Measurements from ENCODE around the gene MARCHF10.

The MARCHF10 gene

GRCh38 chr17:62821189-62822079 lies 13.3 kb upstream of the MARCHF10 start:
- DNase-seq (ENCODE audit: low read depth, low spot score) = no peak

DNA sequence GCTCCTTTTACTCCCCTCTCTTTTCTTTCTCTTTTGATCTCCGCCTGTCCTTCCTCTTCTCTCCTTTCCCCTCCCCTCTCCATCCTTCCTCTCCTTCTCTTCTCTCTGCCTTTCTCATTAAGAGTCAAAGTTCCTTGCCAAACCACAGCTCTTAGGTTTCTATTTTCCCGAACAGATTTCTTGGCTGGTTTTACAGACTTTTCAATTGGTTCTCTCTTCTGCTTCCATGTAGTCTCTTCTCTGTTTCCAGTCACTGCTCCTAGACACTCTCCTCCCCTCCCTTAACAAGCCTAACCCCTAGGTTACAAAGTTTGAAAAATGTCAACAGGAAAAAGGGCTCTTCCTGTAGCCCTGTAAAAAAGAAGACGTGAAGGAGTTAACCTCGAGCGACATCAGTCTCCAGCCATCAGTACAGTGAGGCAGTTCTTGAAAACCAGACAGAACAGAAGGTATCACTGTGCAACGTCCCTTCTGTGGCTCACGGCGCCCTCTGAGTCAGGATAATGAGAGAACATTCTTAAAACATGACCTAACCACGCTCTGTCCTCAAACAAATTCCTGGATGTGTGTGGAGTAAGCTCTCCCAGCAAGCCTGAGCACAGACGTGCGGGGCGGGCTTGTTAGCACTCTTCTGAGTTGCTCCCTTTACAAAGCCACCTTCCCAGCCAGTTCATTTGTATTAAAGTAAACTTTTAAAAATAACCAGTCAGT lies 11.6 kb upstream of the MARCHF10 start:
- DNase-seq (ENCODE audit: low read depth, low spot score) = no peak

GRCh38 chr17:62818526-62818925 lies 10.4 kb upstream of the MARCHF10 start:
- no peak for DNase-seq (ENCODE audit: low read depth, low spot score)

DNA sequence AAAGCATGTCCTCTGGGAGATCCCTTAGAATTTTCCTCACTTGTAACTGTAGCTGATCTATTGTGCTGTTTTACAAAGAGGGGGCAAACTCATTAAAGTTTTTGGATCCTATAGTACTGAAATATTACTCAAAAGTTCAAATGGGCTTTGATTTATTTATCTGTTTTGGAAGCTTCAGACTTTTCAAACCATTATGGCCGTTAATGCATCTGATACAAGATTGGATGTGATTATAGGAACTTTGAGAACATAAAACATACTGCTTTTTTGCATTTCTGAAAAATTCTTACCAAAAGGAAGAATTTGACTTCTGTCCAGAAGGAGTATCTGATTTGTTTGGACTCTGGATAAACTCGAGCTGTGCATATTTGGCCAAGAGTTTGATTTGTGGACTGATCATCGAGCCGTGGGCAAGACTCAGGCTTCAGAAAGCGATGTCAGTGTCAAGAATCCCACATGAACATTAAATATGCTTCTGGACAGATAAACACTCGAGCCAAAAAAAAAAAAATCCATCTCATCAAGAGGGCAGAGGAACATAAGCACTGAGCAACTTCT lies 8.2 kb upstream of the MARCHF10 start:
- no peak for DNase-seq (ENCODE audit: low read depth, low spot score)

DNA sequence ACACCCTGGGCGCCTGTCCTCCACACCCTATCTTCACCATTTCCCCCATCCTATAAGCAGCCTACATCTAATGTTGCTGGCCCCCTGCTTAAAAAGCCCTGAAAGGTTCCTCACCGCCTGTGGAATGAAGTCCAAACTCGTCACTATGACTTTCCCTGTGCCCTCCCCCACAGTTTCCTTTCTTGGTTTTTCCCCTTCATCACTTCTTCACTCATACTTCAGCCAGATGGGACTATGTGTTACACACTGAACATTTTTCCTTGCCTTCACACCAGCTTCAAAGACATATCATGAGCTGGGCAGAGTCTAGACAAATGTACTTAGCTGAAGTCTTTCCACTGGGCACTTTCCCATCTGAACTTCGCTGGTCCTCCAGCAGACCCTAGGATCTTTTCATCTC lies 1.5 kb upstream of the MARCHF10 start:
- DNase-seq (ENCODE audit: low read depth, low spot score) = no peak

DNA sequence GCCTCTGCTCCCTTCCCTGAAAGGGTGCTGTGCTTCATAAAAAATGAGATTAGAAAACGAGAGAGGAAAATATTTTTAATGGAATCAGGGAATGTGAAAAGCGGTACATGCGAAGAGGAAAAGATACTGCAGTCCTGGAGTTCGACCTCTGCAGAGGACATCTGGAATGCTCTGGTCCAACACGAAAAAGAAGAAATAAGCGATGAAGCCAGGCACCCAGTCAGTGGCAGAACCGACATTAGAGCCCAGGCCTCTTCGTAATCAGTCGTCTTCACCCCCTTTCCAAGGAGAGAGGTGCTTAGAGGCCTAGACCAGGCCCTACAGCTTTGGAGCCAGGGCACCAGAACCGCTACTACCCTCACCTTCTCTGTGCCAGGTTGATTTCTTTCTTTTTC lies 459 bp upstream of the MARCHF10 start:
- no peak for DNase-seq (ENCODE audit: low read depth, low spot score)

GRCh38 chr17:62805234-62805633 lies 2.9 kb downstream of the MARCHF10 start:
- DNase-seq (ENCODE audit: low read depth, low spot score) = no peak

DNA sequence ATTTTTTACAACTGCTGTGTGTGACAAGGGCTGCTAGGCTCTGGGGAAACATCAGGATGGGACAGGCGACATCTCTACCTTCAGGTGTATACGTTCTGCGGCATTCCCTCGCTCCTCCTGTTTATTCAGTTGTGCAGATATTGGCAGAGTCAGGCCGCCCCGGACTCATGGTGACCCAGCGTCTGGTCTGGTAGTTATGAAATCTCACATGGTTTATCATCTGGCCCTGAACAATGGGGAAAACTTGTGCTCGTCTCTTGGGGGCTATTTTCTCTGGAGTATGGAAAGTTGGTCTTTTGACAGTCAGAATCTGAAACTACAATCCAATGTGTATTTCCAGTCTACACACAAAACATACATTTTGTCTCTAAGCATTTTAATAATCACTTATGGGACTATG lies 3.3 kb downstream of the MARCHF10 start:
- DNase-seq (ENCODE audit: low read depth, low spot score) = no peak

DNA sequence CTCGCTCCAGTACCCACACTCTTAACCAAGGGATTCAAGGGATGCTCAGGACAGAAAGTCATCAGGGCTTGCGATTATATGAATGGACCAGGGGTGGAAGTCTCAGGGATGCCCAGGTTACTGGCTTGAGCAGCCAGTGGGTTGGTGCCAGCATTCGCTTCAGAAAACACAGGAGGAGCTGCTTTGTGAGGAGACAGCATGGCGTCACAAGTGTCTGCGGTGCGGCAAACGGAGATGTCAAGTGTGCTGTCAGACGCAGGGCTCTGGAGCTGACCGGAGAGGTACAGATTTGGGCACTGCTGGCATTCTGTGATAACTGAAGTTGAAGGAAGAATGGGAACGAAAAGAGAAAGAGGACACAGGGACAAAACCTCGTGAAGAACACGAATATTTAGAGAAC lies 4.1 kb downstream of the MARCHF10 start:
- DNase-seq (ENCODE audit: low read depth, low spot score) = no peak

GRCh38 chr17:62802561-62803205 lies 5.4 kb downstream of the MARCHF10 start:
- DNase-seq (ENCODE audit: low read depth, low spot score) = no peak

GRCh38 chr17:62801553-62802114 lies 6.5 kb downstream of the MARCHF10 start:
- DNase-seq (ENCODE audit: low read depth, low spot score) = no peak

- no peak for DNase-seq (ENCODE audit: low read depth, low spot score)
These were observed 7.5 kb downstream of the MARCHF10 start for GRCh38 chr17:62800585-62800984.

GRCh38 chr17:62797959-62798358 lies 10.2 kb downstream of the MARCHF10 start:
- no peak for DNase-seq (ENCODE audit: low read depth, low spot score)

GRCh38 chr17:62796291-62796690 lies 11.8 kb downstream of the MARCHF10 start:
- no peak for DNase-seq (ENCODE audit: low read depth, low spot score)

GRCh38 chr17:62794666-62794971 lies 13.5 kb downstream of the MARCHF10 start:
- DNase-seq (ENCODE audit: low read depth, low spot score) = no peak

GRCh38 chr17:62793919-62794665 lies 14.0 kb downstream of the MARCHF10 start:
- no peak for DNase-seq (ENCODE audit: low read depth, low spot score)

GRCh38 chr17:62792447-62792800 lies 15.7 kb downstream of the MARCHF10 start:
- no peak for DNase-seq (ENCODE audit: low read depth, low spot score)

DNA sequence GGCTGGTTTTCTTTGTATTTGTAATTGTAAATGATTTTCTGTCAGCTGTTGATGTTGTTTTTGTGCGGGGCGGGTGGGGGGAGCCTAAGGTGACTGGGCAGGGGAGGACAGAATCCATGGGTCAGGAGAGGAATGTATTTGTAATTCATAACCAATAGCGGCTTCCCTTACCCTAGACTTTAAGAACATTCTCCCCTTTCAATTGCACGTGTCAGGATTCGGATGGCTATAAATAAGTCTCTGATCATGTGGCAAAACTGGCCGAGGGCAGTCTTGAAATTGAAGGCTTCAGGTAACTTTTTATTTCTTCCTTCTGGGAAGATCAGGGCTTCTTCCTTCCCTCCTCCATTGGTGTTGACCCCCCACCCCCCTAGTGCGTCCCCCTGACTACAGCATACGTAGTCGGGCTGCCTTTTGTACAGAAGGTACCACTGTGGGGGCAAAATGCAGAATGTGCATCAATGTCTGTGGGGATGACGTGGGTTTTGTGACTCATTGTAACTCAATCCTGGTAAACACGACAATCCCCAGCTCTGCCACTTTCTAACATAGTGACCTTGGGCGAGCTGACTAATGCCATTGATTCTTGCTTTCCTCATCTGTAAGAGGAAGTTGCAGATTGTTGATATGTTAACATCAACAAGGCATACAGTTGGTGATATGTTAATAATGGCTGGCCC lies 16.2 kb downstream of the MARCHF10 start:
- DNase-seq (ENCODE audit: low read depth, low spot score) = no peak

- DNase-seq (ENCODE audit: low read depth, low spot score) = no peak
These were observed 16.8 kb downstream of the MARCHF10 start for GRCh38 chr17:62791235-62791734.

- no peak for DNase-seq (ENCODE audit: low read depth, low spot score)
These were observed 17.5 kb downstream of the MARCHF10 start for GRCh38 chr17:62790564-62790986.

GRCh38 chr17:62787366-62787765 lies 20.7 kb downstream of the MARCHF10 start:
- DNase-seq (ENCODE audit: low read depth, low spot score) = no peak
